GOT3 (cell line): ENCODE measurements around the gene CARS2.
"Not testable (repeated sequence)": the region's sequence is repeated elsewhere in the genome, so short reads cannot be mapped to it uniquely, and the experiment has no call there.

ENCODE experiments used
- DNase-seq: peaks from one replicate; lab custom pipeline; 2025; ENCODE audit warnings: mixed read lengths; lab: John Stamatoyannopoulos, UW

The CARS2 gene

DNA sequence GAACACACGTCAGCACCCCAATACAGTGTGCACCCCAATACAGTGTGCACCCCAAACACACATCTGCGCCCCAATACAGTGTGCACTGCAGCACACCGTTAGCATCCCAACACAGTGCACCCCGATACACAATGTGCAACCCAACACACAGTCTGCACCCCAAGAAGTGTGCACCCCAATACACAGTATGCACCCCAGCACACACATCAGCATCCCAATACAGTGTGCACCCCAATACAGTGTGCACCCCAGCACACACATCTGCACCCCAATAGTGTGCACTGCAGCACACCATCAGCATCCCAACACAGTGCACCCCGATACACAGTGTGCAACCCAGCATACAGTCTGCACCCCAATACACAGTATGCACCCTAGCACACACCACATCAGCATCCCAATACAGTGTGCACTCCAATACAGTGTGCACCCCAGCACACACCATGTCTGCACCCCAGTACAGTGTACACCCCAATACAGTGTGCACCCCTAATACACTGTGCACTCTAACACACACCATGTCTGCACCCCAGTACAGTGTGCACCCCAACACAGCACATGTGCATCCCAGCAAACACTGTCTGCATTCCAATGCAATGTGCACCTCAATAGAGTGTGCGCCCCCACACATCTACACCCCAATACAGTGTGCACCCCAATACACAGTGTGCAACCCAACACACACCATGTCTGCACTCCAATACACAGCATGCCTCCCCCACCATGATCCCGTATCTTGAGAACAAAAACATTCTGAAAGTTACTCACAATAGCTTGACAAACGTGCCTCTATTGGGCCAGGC, 855 bp upstream of the CARS2 start:
- DNase-seq, result no peak

DNA sequence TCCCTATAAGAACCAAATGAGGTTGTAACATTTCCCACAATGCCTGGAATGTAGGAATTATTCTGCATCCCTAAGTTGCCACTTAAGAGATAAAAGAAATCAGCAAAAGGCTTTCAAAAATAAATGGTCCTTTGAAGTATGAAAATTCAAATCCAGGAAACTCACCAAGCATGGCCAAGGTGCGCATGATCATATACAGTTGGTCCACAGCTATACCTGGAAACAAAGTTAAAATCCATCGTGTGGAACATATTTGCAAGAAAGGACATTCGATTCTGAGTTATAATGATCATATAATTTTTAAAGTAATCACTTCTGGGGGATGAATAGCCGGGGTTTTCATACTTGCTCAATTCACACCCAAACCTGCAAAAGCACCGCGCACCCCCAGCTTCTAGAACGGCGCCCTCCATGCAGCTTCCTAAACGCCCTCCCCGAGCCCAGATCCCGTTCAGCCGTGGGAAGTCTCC, 525 bp downstream of the CARS2 start:
- no peak for DNase-seq

DNA sequence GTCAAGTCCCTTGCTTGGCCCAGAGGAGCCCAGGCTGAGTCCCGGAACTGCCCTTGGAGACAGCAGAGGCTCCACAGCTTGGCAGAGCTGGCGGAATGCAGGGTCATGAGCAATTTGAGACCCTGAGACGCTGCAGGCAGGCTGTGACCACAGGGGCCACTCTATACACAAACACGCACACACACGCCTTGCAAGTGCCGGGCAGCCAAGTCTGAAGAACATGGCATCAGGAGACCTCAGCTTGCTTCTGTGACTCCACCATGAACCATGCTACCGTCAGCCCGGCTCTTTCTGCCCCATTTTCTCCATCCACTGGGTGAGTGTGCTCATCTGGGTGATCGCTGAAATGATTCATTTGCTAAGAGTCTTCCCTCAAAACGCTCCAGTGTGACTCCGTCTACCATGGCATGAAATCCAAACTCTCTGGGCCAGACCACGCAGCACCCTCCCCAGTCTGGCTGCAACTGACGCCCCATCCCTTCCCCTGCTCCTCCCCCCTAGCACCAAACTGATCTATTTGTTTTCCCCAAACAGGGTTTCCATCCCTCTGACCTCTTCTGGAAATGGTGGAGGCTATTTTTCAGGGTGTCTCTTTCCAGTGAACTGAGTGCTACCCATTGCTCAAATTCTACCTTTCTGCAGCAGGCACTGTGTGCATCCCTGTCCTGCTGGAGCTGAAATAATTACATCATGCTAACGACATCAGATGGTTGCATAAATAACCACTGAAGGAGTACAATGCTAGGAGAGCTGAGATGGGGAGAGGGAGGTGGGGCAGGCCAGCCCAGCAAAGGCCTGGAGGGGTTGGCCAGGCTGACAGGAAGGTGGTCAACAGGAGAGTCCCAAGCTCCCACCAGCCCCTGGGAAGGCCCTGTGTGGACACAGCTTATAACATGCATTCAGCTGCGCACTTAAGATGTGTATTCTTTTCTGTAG, 3.1 kb downstream of the CARS2 start:
- DNase-seq, result no peak

DNA sequence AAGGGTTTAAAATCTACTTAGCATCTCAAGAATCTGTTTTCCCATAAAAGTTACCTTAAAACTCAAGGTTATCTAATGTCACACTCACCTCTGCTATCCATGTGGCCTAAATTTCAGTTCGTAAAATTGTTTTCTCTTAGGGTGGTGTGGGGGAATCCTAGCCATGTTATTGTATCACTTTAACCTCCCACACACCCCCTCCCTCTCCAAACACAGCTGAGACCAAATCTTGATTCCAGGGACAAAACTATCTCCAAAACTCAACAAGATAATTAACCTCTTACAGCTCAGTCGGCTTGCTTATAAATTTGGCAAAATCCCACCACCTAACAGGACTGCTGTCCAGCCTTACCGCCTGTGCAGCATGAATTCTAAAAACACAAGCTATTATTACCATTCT, 3.8 kb downstream of the CARS2 start:
- DNase-seq, result no peak

DNA sequence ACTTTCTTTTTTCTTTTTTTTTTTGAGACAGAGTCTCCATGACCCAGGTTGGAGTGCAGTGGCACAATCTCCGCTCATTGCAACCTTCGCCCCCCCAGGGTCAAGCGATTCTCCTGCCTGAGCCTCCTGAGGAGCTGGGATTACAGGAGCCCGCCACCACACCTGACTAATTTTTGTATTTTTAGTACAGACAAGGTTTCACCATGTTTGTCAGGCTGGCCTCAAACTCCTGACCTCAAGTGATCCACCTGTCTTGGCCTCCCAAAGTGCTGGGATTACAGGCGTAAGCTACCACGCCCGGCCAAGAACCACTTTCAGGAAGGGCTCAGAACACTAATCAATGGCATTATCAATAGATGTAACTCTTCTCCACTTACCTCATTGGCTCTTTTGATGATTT, 4.9 kb downstream of the CARS2 start:
- DNase-seq, result not testable (repeated sequence)

DNA sequence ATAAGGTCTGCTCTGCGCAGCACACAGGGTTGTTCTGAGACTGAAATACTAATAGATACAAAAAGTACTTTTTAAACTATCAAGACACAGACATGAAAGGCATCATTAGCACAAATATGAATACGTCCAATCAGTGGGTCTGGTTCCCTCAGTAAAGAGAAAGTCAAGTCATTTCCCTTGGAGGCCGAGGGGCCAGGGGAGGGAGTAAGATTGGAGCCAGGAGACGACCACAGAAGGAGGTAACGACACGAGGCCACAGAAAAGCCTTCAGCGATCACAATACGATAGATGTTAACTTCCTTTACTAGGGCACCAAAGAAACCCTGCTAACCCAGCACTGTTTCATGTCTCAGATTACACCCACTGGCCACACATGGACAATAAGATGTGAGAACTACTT, 5.3 kb downstream of the CARS2 start:
- DNase-seq, result no peak

DNA sequence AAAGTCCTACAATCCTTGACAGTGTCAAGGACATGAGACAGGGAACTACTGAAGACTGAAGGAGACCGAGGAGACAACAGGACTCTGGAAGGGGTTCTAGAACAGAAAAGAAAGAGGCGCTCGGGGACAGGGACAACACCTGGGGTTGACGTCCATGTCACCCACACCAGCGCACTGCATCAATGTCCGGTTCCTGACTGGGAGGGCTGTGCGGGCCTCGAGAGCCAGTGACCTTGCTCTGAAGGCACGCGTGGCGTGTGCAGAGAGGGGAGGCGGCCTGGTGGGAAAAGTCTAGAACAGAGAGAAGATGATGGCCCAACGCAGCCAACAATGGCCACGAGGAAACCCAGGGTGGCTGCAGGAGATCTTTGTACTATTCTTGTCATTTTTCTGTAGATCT, 5.7 kb downstream of the CARS2 start:
- no peak for DNase-seq

DNA sequence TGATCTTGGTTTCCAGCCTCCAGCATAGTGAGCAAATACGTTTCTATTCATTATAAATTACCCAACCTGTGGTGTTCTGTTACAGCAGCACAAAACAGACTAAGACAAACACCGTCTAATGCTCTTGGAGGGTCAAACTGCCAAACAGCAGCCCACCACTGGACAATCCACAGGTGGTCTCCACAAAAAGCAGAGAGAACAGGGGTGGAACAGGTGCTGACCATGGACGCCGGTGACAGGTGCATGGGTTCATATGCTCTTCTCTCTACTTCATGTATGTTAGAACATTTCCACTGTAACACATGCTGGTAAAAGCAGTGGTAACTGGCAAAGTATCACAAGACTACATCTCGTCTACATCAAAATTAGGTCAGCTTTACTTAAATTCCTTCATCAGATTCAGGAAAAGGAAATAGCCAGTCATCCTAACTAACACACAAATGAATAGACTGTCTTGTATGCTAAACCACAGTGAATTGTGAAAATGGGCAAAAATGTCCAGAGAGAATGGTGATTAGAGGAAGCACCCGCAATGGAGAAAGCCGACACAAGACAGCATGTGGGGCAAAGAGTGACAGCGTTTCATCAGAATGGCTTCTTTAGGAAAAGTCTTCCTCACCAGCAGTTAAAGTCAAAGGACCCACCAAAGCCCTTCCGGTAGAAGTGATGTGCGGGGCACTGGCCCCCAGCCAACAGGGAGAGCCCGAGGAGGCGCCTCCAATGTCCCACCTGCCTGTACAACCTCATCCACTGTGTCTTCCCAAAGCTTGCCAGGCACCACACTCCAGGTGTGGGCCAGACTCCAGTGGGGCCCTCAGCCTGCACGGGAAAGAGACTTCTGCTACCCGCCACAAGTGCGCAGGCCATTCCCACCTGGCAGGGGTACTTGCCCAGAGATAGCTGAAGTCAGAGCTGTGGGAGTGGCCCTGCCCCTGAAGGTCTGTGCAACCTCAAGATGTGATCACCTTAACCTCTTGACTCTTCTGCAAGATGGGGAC, 6.5 kb downstream of the CARS2 start:
- no peak for DNase-seq

DNA sequence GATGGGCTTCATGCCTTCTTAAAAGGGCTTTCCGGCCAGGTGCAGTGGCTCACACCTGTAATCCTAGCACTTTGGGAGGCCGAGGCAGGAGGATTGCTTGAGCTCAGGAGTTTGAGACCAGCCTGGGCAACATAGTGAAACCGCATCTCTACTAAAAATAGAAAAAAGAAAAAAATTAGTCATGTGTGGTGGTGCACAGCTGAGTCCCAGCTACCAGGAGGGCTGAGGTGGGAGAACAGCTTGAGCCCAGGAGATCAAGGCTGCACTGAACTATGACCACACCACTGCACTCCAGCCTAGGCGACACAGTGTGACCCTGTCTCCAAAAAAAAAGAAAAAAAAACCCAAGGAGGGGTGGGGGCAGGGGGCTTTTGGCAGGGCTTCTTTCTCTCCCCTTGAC, 7.2 kb downstream of the CARS2 start:
- no peak for DNase-seq

DNA sequence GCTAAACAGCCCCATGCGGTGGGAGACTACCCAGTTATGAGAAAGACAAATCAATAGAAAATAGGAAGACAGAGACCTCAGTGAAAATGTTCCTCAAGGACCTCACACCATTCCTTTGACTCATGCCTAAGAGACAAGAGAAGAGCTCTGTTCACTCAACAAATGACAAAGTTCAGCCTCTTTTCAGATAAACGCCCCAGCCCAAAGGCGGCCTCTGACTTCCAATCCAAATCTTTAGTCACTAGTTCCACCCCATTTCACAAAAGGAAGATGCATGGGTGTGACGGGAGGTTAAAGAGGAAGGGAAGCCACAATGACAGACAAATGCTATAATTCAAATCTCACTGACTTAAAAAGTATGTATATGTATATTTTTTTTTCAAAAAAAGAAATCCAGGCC, 8.1 kb downstream of the CARS2 start:
- DNase-seq, result no peak

DNA sequence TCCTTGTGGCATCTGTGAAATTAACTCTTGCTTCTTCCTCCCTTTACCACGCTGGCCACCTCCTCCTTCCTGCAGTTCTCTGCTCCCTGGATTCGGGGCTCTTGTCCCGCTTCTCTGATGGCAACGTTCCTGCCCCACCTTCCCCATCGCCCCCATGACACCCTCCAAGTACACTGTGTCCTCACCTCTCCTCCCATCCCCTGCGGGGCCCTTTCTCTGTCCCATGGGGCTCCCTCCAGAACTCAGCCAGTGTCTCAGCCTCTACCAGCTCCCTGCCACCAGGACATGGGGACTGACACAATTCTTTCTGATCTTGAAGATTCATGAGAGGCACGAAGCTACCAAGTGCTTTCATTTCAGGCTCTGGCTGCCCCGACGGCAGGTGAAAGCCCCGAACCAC, 9.1 kb downstream of the CARS2 start:
- DNase-seq, result no peak

DNA sequence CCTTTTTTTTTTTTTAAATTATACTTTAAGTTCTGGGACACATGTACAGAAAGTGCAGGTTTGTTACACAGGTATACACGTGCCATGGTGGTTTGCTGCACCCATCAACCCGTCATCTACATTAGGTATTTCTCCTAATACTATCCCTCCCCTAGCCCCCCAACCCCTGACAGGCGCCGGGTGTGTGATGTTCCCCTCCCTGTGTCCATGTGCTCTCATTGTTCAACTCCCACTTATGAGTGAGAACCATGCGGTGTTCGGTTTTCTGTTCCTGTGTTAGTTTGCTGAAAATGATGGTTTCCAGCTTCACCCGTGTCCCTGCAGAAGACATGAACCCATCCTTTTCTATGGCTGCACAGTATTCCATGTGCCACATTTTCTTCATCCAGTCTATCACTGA, 10.1 kb downstream of the CARS2 start:
- DNase-seq, result not testable (repeated sequence)

DNA sequence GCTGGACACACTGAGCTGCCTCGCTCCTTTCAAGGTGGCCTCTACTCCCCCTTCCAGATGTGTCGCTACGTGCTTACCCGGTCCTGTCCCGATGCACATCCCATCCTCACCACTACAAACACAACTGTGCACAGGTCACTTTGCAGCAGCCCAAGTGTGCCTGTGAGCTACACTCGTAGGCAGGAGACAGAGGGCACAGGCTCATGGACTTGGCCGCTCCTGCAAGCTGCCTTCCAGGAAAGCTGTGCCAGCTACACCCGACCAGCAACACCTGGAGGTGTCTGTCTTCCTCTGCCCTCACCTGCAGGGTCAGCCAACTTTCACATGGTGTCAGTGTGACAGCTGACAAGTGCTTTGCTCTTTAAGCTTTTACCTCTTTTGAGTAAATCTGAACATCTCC, 15.4 kb downstream of the CARS2 start:
- DNase-seq, result no peak

DNA sequence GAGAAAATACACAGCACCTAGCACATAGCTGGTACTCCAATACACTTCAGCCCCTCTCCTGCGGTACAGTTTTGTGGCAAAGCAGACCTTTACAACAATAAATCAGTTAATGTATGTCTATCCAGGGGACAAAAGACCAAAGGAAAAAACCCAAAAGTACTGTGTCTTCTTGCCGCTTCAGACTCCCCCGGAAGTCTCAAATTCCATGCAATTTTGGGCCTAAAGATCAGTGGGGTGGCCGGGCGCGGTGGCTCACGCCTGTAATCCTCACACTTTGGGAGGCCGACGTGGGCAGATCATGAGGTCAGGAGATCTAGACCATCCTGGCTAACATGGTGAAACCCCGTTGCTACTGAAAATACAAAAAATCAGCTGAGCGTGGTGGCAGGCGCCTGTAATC, 16.2 kb downstream of the CARS2 start:
- DNase-seq, result no peak

DNA sequence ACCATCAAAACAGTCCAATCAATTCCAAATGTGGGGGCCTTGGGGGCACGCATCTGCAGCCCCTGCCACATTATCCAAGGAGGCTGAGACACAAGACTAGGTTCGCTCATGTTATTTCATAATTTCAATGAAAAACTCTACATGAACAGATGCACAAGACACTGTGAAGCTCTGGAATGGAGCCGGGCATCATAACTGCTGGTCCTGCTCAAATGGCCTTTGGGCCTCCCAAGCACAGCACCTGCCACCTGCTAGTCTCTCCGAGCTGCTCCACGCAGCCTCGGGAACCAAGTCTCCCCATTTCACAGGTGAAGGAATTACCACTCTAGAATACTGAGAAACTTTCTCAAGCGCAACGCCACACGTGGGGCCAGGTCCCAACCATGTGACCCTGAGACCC, 16.9 kb downstream of the CARS2 start:
- DNase-seq, result no peak

DNA sequence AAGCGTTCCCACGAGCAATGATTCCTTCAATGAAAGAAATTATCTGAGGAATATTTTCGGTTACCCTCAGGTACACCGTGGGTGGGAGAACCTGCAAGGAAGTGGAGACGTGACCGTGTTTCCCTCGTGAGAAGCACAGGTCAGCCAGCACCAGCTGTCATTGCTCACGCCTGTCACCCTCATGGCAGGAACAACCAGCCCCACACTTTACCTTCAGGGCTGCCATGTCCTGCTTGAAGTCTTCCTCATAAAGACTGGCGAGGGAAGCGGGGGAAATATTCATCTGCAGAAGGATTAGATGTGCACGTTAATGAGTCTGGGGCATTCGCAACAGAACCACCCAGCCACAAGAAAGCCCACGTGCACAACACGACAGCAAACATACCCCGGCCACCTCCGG, 18.2 kb downstream of the CARS2 start:
- DNase-seq, result no peak

DNA sequence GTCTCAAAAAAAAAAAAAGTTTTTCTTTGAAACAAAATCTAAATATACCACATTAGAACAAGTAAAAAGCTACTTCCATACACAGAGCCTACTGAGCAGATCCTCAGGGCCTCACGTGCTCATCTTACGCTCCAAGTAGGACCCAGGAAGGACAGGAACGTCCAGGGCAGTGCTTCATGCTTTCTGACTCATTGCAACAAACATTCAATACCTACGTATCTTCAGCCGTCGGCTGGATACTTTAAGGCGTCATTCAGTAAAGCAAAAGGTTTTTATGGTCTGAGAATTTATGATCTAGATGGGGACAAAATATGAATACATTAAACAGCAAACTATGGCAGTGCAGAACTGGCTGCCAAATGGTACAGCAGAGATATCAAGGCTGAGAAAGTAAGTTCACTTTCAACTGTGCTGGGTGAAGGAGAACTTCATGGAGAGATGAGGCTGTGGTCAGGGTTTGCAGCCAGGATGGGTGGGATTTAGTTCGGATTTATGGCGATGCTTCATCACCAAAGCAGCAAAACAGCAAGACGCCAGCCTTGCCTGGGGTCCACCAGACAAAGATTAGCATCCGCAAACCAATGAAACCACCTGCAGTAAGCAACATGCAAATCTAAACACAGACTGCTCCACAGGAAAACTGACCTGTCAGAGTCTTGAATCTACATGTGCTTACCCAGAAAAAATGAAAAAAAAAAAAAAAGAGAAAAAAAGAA, 20.5 kb downstream of the CARS2 start:
- no peak for DNase-seq

DNA sequence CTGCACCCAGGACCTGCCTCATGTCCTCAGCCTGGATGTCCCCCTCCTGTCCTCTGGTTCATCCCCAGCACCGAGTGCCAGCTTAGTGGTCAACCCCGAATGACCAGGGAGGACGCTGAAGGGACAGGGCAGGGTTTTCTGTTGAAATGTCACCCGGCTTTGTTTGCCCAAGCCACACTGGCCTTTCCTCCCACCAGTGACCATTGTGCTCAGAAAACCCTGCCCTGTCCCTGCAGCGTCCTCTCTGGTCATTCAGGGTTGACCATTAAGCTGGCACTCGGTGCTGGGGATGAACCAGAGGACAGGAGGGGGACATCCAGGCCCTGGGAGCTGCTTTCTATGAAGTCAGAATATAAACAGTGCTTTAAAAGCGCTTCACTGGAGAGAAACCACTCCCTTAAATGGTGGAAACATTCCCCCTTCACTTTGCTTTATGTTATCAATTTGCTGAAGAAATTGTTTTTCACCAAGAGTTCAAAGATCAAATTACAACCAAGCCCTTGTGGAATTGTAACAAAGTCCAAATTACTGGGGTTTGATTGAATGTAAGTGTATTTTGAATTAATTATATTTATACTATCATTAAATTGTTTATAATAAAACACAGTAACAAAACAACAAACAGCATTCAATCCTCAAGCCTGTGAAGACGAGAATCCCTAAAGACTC, 21.4 kb downstream of the CARS2 start:
- DNase-seq, result no peak

DNA sequence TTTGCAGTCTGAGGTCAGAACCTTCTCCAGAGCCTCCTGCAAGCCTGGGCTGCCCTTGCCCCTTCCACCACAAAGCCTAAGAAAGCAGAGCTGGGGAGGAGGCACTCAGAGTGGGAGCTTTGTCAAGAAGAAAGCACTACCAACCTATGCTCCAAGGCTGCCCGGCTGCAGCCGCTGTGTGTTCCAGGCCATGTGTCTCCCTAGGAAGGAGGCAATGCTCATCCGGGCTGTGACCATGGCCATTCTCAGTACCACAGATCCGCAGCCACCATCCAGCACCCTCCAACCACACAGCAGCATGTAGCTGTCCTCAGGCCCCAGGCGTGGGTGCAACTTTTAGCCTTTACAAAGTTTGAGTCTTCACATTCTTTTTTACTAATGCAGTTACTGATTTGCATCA, 22.0 kb downstream of the CARS2 start:
- DNase-seq, result no peak

DNA sequence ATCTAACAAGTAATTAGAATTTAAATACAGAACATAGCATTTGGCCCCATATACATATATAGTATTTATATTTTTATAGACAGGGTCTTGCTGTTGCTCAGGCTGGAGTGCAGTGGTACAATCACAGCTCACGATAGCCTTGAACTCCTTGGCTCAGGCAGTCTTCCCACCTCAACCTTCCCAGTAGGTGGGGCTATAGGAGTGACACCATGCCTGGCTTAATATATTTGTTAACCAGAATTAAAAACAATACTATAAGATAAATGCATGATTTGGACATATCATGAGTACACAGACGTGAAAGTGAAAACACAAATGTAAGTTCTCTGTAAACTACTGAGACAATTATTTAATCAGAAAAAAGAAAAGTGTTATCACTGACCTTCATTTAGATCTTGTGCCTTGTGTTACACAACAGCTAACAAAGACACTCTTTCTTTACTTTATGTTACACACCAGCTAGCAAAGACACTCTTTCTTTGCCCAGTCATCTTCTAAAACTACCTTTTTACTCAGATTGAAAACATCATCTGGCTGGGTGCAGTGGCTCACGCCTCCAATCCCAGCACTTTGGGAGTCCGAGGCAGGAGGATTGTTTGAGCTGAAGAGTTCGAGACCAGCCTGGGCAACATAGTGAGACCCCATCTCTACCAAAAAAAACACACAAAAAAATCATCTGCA, 22.6 kb downstream of the CARS2 start:
- DNase-seq, result no peak
